Liver (tissue), 3 donors: ENCODE data around the gene ADGRG3.

Experiments used
- ATF3 ChIP-seq: IDR thresholded peaks from 2 replicates; pipeline ENCODE4 v1.6.1; 2016; ENCODE audit warnings: antibody characterized with exemption
- EGR1 ChIP-seq, 2 donors: IDR thresholded peaks; 2 replicates each; pipeline ENCODE4 v1.6.1; 2016 to 2018; ENCODE audit warnings: antibody characterized with exemption in 2 of 2, low read depth in 2 of 2
- FOXA1 ChIP-seq: IDR thresholded peaks from 2 replicates; pipeline ENCODE4 v1.6.1; 2016; ENCODE audit warnings: antibody characterized with exemption
- GABPA ChIP-seq, 2 donors: IDR thresholded peaks in 1 of 2; conservative IDR thresholded peaks in 1 of 2; 2 replicates each; pipeline ENCODE4 v1.6.1; 2016; ENCODE audit warnings: antibody characterized with exemption in 2 of 2, mild to moderate bottlenecking in 1 of 2, moderate library complexity in 1 of 2
- HNF4A ChIP-seq, 2 donors: conservative IDR thresholded peaks; 2 replicates each; pipeline ENCODE4 v1.6.1; 2016; ENCODE audit warnings: antibody characterized with exemption in 2 of 2, mild to moderate bottlenecking in 2 of 2
- JUND ChIP-seq, 2 donors: IDR thresholded peaks; 2 replicates each; pipeline ENCODE4 v1.6.1; 2016; ENCODE audit warnings: antibody characterized with exemption in 2 of 2
- MAX ChIP-seq: IDR thresholded peaks from 2 replicates; pipeline ENCODE4 v1.6.1; 2016; ENCODE audit warnings: antibody characterized with exemption
- RAD21 ChIP-seq, 2 donors: IDR thresholded peaks; 2 replicates each; pipeline ENCODE4 v1.6.1; 2016; ENCODE audit warnings: antibody characterized with exemption in 2 of 2, mild to moderate bottlenecking in 2 of 2
- REST ChIP-seq: IDR thresholded peaks from 2 replicates; pipeline ENCODE4 v1.6.1; 2016; ENCODE audit warnings: antibody characterized with exemption, mild to moderate bottlenecking
- SP1 ChIP-seq: IDR thresholded peaks from 2 replicates; pipeline ENCODE4 v1.6.1; 2018; ENCODE audit warnings: antibody characterized with exemption, mild to moderate bottlenecking
- TAF1 ChIP-seq: conservative IDR thresholded peaks from 2 replicates; pipeline ENCODE4 v1.6.1; 2016; ENCODE audit warnings: antibody characterized with exemption, mild to moderate bottlenecking
- YY1 ChIP-seq: IDR thresholded peaks from 2 replicates; pipeline ENCODE4 v1.6.1; 2016; ENCODE audit warnings: antibody characterized with exemption, mild to moderate bottlenecking
- TF ChIP-seq, protein P1 (sequence below): fragments of 150-350 bp; IDR thresholded peaks from 2 replicates; pipeline ENCODE4 v1.5.1; 2017; ENCODE audit warnings: improper control_type of control experiment, low read depth, low read length; ENCODE audit not compliant: missing input control
- donor health status: healthy.
- donor health status: healthy.

DNA sequence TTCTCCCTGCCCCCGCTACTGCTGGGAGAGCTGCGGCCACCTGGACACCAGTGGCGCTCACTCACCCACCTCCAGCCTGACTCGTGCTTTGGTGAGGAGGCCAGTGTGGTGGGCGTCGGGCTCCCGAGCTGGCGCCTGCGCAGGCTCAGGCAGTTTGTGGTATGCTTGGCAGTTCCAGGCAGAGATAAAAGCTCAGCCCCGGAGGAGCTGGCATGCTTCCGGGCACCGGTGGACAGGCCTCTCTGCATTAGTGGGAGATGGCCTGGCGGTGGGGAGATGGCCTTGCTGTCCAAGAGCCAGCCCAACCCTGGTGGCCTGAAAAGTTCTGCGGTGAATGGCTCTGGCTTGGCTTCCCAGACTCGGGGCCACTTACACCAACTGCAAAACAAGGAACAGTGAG is 35.5 kb upstream of the ADGRG3 start:
- TF ChIP-seq REST (no peak), SP1 (no peak), MAX (no peak), EGR1 (IDR thresholded peaks at IDR 0.05; ENCODE audit: low read depth in 2 of 2) (no peak), ATF3 (no peak), RAD21 (IDR thresholded peaks at IDR 0.05) (no peak), HNF4A (conservative IDR thresholded peaks at IDR 0.05) (no peak), TAF1 (no peak), JUND (IDR thresholded peaks at IDR 0.05) (no peak), FOXA1 (no peak), YY1 (no peak), GABPA (IDR thresholded peaks at IDR 0.05 in 1 of 2, conservative IDR thresholded peaks at IDR 0.05 in 1 of 2) (no peak)
- TF ChIP-seq, protein P1, sequence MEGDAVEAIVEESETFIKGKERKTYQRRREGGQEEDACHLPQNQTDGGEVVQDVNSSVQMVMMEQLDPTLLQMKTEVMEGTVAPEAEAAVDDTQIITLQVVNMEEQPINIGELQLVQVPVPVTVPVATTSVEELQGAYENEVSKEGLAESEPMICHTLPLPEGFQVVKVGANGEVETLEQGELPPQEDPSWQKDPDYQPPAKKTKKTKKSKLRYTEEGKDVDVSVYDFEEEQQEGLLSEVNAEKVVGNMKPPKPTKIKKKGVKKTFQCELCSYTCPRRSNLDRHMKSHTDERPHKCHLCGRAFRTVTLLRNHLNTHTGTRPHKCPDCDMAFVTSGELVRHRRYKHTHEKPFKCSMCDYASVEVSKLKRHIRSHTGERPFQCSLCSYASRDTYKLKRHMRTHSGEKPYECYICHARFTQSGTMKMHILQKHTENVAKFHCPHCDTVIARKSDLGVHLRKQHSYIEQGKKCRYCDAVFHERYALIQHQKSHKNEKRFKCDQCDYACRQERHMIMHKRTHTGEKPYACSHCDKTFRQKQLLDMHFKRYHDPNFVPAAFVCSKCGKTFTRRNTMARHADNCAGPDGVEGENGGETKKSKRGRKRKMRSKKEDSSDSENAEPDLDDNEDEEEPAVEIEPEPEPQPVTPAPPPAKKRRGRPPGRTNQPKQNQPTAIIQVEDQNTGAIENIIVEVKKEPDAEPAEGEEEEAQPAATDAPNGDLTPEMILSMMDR, result no peak
